Fibroblast of mammary gland (primary cell): ENCODE measurements around the gene DHRSX.
"Not testable (repeated sequence)": the region's sequence is repeated elsewhere in the genome, so short reads cannot be mapped to it uniquely, and the experiment has no call there.

Experiments
- DNase-seq: peaks from one replicate; pipeline ENCODE4 v3.0.0-alpha.2; 2010; ENCODE audit warnings: low read depth
- H3K4me3 ChIP-seq: 2 replicates; pipeline ENCODE4 v1.5.1; 2011; ENCODE audit warnings: low read depth, mild to moderate bottlenecking, low read length, moderate library complexity; ENCODE audit not compliant: control insufficient read depth
- TF ChIP-seq, protein P1 (sequence below): conservative IDR thresholded peaks from 2 replicates; pipeline ENCODE4 v1.5.1; 2011; ENCODE audit warnings: low read depth, low read length, inconsistent platforms; ENCODE audit not compliant: control insufficient read depth, insufficient read depth

DHRSX gene

DNA sequence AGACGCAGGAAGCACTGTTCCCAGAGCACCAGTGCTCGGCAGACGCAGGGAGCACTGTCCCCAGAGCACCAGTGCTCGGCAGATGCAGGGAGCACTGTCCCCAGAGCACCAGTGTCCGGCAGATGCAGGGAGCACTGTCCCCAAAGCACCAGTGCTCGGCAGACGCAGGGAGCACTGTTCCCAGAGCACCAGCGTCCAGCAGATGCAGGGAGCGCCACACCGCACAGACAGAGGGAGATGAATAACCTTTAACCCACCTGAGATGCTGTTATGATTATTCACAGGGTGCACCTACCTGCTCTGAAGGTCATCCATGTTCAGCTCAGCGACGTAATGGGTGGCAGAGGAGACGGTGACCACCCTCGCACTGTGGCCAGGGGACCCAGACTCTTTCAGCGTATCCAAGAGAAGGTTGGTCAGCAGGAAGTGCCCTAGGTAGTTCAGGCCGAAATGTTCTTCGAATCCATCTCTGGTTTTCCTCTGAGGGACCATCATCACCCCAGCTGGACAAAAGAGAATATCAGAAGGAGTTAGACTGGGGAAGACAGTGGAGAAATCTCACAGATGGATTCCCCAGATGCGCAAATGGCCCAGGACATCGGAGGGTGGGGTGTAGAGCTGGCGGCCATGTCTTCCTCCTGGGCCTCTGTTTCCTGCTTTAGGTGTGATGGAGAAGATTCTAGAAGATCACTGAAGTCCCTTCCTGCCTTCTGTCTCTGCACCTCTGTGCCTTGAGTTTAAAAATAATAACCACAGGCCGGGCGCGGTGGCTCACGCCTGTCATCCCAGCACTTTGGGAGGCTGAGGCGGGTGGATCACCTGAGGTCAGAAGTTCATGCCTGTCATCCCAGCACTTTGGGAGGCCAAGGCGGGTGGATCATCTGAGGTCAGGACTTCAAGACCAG lies 234.1 kb downstream of the DHRSX start:
- TF ChIP-seq, protein P1, sequence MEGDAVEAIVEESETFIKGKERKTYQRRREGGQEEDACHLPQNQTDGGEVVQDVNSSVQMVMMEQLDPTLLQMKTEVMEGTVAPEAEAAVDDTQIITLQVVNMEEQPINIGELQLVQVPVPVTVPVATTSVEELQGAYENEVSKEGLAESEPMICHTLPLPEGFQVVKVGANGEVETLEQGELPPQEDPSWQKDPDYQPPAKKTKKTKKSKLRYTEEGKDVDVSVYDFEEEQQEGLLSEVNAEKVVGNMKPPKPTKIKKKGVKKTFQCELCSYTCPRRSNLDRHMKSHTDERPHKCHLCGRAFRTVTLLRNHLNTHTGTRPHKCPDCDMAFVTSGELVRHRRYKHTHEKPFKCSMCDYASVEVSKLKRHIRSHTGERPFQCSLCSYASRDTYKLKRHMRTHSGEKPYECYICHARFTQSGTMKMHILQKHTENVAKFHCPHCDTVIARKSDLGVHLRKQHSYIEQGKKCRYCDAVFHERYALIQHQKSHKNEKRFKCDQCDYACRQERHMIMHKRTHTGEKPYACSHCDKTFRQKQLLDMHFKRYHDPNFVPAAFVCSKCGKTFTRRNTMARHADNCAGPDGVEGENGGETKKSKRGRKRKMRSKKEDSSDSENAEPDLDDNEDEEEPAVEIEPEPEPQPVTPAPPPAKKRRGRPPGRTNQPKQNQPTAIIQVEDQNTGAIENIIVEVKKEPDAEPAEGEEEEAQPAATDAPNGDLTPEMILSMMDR, result no peak
- no peak for DNase-seq
- no peak overlapping the region for H3K4me3 ChIP-seq

DNA sequence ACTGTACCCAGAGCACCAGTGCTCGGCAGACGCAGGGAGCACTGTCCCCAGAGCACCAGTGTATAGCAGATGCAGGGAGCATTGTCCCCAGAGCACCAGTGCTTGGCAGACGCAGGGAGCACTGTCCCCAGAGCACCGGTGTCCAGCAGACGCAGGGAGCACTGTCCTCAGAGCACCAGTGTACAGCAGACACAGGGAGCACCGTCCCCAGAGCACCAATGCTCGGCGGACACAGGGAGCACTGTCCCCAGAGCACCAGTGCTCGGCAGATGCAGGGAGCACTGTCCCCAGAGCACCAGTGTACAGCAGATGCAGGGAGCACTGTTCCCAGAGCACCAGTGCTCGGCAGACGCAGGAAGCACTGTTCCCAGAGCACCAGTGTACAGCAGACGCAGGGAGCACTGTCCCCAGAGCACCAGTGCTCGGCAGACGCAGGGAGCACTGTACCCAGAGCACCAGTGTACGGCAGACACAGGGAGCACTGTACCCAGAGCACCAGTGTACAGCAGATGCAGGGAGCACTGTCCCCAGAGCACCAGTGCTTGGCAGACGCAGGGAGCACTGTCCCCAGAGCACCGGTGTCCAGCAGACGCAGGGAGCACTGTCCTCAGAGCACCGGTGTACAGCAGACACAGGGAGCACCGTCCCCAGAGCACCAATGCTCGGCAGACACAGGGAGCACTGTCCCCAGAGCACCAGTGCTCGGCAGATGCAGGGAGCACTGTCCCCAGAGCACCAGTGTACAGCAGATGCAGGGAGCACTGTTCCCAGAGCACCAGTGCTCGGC lies 234.9 kb downstream of the DHRSX start:
- DNase-seq, H3K4me3 ChIP-seq: not testable (repeated sequence)

DNA sequence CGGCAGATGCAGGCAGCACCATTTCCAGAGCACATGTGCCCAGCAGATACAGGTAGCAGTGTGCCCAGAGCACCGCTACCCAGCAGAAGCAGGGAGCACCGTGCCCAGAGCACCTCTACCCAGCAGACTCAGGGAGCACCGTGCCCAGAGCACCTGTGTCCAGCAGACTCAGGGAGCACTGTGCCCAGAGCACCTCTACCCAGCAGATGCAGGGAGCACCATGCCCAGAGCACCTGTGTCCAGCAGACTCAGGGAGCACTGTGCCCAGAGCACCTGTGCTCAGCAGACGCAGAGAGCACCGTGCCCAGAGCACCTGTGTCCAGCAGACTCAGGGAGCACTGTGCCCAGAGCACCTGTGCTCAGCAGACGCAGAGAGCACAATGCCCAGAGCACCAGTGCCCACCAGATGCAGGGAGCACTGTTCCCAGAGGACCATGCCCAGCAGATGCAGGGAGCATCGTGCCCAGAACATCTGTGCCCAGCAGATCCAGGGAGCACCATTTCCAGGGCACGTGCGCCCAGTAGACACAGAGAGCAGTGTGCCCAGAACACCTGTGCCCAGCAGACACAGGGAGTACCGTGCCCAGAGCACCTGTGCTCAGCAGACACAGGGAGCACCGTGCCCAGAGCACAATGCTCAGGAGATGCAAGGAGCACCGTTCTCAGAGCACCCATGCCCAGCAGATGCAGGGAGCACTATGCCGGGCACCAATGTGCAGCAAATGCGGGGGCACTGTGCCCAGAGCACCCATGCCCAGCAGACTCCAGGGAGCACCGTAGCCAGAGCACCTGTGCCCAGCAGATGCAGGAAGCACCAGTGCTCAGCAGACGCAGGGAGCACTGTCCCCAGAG lies 236.4 kb downstream of the DHRSX start:
- DNase-seq, result no peak
- TF ChIP-seq, protein P1, result no peak
- H3K4me3 ChIP-seq, result no peak overlapping the region

DNA sequence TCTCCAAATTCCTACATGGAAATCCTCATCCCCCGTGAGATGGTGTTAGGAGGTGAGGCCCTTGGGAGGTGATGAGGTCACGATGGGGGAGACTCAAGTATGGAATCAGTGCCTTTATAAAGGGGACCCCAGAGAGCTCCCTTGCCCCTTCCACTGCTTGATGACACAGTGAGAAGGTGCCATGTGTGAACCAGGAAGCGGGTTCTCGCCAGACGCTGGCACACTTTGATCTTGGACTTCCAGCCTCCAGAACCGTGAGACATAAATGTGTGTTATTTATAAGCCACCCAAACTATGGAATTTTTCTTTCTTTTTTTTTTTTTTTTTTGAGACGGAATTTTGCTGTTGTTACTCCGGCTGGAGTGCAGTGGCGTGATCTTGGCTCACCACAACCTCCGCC lies 237.6 kb downstream of the DHRSX start:
- no peak for DNase-seq
- H3K4me3 ChIP-seq, result no peak overlapping the region
- TF ChIP-seq, protein P1, result no peak

DNA sequence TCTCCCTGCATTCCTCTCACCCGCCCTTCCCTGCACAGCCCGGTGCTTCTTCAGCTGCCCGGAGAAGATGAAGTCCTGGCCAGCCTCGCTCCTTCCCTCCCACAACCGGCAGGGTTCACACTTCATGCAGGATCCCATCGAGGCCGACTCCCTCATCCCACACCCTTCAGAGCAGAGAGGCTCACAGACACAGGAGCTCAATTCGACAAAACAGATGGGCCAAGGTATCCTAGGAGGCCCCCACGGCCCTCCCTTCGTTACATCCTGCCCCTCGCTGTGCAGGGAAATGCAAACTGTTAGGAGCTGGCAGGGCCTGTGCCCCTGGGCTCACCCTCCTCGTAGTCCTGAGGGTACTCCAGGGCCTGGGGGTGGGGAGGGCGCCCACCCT lies 238.1 kb downstream of the DHRSX start:
- TF ChIP-seq, protein P1, result no peak
- H3K4me3 ChIP-seq, result no peak overlapping the region

DNA sequence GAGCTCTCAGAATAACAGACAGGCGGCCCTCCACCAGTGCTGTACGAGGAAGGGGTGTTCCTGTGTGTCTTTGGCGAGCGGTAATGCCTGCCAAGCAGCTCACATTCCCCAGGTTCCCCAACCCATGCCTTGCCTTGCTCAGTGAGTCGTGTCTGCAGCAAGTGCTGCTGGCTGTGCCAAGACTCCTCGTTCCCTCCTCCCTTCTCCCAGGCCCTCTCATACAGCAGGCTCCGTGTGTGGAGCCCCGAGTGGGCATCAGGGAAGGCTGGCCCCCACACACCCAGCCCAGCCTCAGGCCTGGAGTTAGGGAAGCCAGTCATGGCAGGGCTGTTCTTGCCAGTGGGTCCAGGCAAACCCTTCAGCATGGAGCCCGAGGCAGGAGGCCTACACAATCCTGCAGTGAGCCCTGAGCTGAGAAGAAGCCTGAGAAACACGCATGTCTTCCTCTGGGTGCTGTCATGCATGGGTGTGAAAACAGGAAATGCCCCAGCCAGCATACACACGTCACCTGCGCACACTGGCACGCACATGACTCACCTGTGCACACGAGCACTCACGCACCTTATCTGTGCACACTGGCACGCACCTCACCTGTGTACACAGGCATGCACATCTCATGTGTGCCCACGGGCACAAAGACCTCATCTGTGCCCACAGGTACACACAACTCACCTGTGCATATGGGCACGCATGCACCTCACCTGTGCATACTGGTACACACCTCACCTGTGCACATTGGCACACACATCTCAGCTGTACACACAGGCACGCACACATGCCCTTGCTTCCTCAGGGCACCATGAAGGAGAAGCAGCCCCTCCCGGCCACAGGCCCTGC lies 238.7 kb downstream of the DHRSX start:
- TF ChIP-seq, protein P1, result no peak
- DNase-seq, result no peak
- no peak overlapping the region for H3K4me3 ChIP-seq

More for the DNA sequence above, 238.1 kb downstream of the DHRSX start:
- DNase-seq, result no peak
